HEK293 (cell line): Measurements from ENCODE around the gene BAHD1.

Experiments
- CTCF ChIA-PET: fragments of 350-600 bp; formaldehyde crosslinking; extraction: SDS; loops from one replicate; lab custom pipeline; 2021; ENCODE audit warnings: antibody characterized with exemption; lab: Yijun Ruan, JAX
- POLR2A ChIA-PET: fragments of 300-600 bp; formaldehyde crosslinking; extraction: SDS; loops from one replicate; lab custom pipeline; 2020; ENCODE audit warnings: antibody characterized with exemption, inconsistent platforms; lab: Yijun Ruan, JAX
- H3K27ac ChIP-seq: fragments of 200-500 bp; sonication (Bioruptor generic); 2 replicates; pipeline ENCODE4 v1.5.1; 2014; ENCODE audit warnings: low read depth, low read length, control low read depth, inconsistent platforms; ENCODE audit errors: extremely low read depth
- H3K36me3 ChIP-seq, 2 experiments: fragments of 200-500 bp in 1 of 2; sonication (Bioruptor generic) in 1 of 2; 1 replicate in 1 of 2; 2 replicates in 1 of 2; pipeline ENCODE4 v1.5.1; 2014 to 2017; ENCODE audit warnings: inconsistent platforms in 2 of 2, low read length in 2 of 2; ENCODE audit not compliant: control insufficient read depth in 2 of 2, insufficient read depth in 1 of 2
- H3K4me1 ChIP-seq: fragments of 200-500 bp; sonication (Bioruptor generic); 2 replicates; pipeline ENCODE4 v1.5.1; 2014; ENCODE audit warnings: mild to moderate bottlenecking, low read length, inconsistent platforms; ENCODE audit not compliant: control insufficient read depth, insufficient read depth
- H3K4me3 ChIP-seq: 2 replicates; pipeline ENCODE4 v1.5.1; 2011; ENCODE audit warnings: low read depth, mild to moderate bottlenecking, control low read depth, low read length, moderate library complexity
- H3K9me3 ChIP-seq: fragments of 200-500 bp; sonication (Bioruptor generic); 2 replicates; pipeline ENCODE4 v1.5.1; 2014; ENCODE audit warnings: low read depth, low read length, inconsistent platforms; ENCODE audit not compliant: control insufficient read depth, insufficient read depth
- GLI4 ChIP-seq: fragments of 450-650 bp; formaldehyde crosslinking; IDR thresholded peaks from 2 replicates; pipeline ENCODE4 v1.5.1; 2016; ENCODE audit warnings: missing biosample characterization, missing genetic modification characterization
- GLIS2 ChIP-seq: fragments of 450-650 bp; formaldehyde crosslinking; IDR thresholded peaks from 2 replicates; pipeline ENCODE4 v1.5.1; 2016; ENCODE audit warnings: missing biosample characterization, missing genetic modification characterization
- PATZ1 ChIP-seq: fragments of 450-650 bp; formaldehyde crosslinking; IDR thresholded peaks from 2 replicates; pipeline ENCODE4 v1.5.1; 2016; ENCODE audit warnings: missing biosample characterization, missing genetic modification characterization
- PRDM1 ChIP-seq: fragments of 450-650 bp; formaldehyde crosslinking; IDR thresholded peaks from 2 replicates; pipeline ENCODE4; 2016; ENCODE audit warnings: missing biosample characterization, missing genetic modification characterization
- SALL2 ChIP-seq: fragments of 450-650 bp; formaldehyde crosslinking; IDR thresholded peaks from 2 replicates; pipeline ENCODE4 v1.5.0; 2017; ENCODE audit warnings: missing biosample characterization, mild to moderate bottlenecking, missing genetic modification characterization, borderline replicate concordance
- ZBTB17 ChIP-seq: fragments of 450-650 bp; formaldehyde crosslinking; IDR thresholded peaks from 2 replicates; pipeline ENCODE4 v1.5.1; 2016; ENCODE audit warnings: missing biosample characterization, missing genetic modification characterization
- ZBTB21 ChIP-seq: fragments of 450-650 bp; formaldehyde crosslinking; IDR thresholded peaks from 2 replicates; pipeline ENCODE4 v1.5.1; 2017; ENCODE audit warnings: missing biosample characterization, missing genetic modification characterization
- ZBTB26 ChIP-seq: fragments of 450-650 bp; formaldehyde crosslinking; optimal IDR thresholded peaks from 2 replicates; pipeline ENCODE3; 2016; ENCODE audit warnings: missing biosample characterization, mild to moderate bottlenecking, missing genetic modification characterization
- ZBTB49 ChIP-seq: fragments of 450-650 bp; formaldehyde crosslinking; IDR thresholded peaks from 2 replicates; pipeline ENCODE4 v1.5.1; 2016; ENCODE audit warnings: missing biosample characterization, missing genetic modification characterization, low read depth
- ZBTB6 ChIP-seq: fragments of 450-650 bp; formaldehyde crosslinking; IDR thresholded peaks from 2 replicates; pipeline ENCODE4 v1.5.1; 2017; ENCODE audit warnings: missing biosample characterization, missing genetic modification characterization
- ZFP69B ChIP-seq: fragments of 450-650 bp; formaldehyde crosslinking; IDR thresholded peaks from 2 replicates; pipeline ENCODE4 v1.5.1; 2016; ENCODE audit warnings: missing biosample characterization, missing genetic modification characterization
- ZNF2 ChIP-seq: fragments of 450-650 bp; formaldehyde crosslinking; IDR thresholded peaks from 2 replicates; pipeline ENCODE4 v1.5.1; 2016; ENCODE audit warnings: missing biosample characterization, missing genetic modification characterization
- ZNF23 ChIP-seq: fragments of 450-650 bp; formaldehyde crosslinking; IDR thresholded peaks from 2 replicates; pipeline ENCODE4 v1.5.1; 2016; ENCODE audit warnings: missing biosample characterization, missing genetic modification characterization, borderline replicate concordance
- ZNF366 ChIP-seq: fragments of 450-650 bp; formaldehyde crosslinking; conservative IDR thresholded peaks from 2 replicates; pipeline ENCODE4 v1.5.1; 2016; ENCODE audit warnings: missing biosample characterization, missing genetic modification characterization
- ZNF394 ChIP-seq: fragments of 450-650 bp; formaldehyde crosslinking; IDR thresholded peaks from 2 replicates; pipeline ENCODE4 v1.5.1; 2016; ENCODE audit warnings: missing biosample characterization, missing genetic modification characterization, mild to moderate bottlenecking, moderate library complexity, borderline replicate concordance
- ZNF521 ChIP-seq: fragments of 450-650 bp; formaldehyde crosslinking; IDR thresholded peaks from 2 replicates; pipeline ENCODE4 v1.5.1; 2017; ENCODE audit warnings: missing biosample characterization, mild to moderate bottlenecking, missing genetic modification characterization
- ZNF560 ChIP-seq: fragments of 450-650 bp; formaldehyde crosslinking; IDR thresholded peaks from 2 replicates; pipeline ENCODE4 v1.5.1; 2017; ENCODE audit warnings: missing biosample characterization, missing genetic modification characterization, borderline replicate concordance
- ZNF677 ChIP-seq: fragments of 450-650 bp; IDR thresholded peaks from 2 replicates; pipeline ENCODE4 v1.5.0; 2018; ENCODE audit warnings: missing biosample characterization, mild to moderate bottlenecking, missing genetic modification characterization, moderate library complexity
- ZNF692 ChIP-seq: fragments of 450-650 bp; formaldehyde crosslinking; IDR thresholded peaks from 2 replicates; pipeline ENCODE4 v1.5.1; 2016; ENCODE audit warnings: missing biosample characterization, missing genetic modification characterization
- ZNF747 ChIP-seq: fragments of 450-650 bp; formaldehyde crosslinking; IDR thresholded peaks from 2 replicates; pipeline ENCODE4 v1.5.1; 2016; ENCODE audit warnings: missing biosample characterization, missing genetic modification characterization
- TF ChIP-seq, protein P1 (sequence below): fragments of 450-650 bp; IDR thresholded peaks from 2 replicates; pipeline ENCODE4 v1.5.1; 2018; ENCODE audit warnings: missing biosample characterization, missing genetic modification characterization

The BAHD1 gene

DNA sequence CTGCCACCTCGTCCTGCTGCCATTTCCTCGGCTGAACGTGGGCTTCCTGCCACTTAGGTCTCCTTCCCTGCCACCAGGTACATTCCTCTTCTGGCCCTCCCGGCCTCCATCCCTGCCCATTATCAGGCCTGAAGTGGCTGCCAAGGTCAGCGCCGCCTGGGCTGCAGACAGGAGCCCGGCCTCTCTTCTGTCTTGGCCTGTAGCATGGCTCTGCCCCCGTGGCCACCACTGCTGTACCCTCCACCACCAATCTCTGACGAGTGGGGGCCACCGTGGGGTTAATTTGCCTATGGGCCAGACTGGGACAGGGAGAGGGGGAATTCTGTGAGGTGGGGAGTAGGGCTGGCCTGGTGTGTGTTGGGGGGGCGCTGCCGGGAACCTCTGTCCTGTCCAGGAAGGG is 2.0 kb upstream of the BAHD1 start (continued):
- TF ChIP-seq SALL2 (tag by site-specific recombination) (no peak), ZNF560 (tag by site-specific recombination) (no peak), ZBTB17 (tag by site-specific recombination) (no peak), ZNF521 (tag by site-specific recombination) (no peak), ZNF2 (no peak), ZNF366 (no peak), GLI4 (no peak), ZNF692 (tag by site-specific recombination) (no peak)

DNA sequence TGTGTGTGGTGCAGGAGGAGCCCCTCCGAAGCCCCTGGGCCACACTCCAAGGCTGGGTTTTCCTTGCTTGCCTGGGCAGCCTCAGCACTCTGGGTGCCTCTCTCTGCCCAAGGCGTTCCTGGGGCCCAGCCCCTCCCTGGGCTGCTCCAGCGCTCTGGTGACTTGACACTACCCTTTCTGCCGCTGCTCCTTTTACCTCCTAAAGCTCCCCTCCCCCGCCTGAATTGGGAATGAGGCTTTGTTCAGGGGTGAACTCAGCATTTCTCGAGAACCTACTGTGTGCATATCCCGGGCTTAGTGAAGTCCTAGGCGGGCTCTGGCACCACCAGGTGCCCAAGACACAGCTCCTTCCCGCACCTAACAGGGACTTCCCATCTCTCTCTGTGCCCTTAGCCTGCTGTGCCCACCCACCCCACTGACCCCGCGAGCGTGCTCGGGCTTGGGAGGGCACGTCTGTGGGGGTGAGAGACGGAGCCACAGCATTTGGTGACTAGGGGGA is 1.2 kb upstream of the BAHD1 start:
- peaks cover 9% of the 10 kb centered on the region for H3K4me1 ChIP-seq
- ChIA-PET CTCF (interaction anchor here (1.3 to 1.4 kb wide), 2 partner anchors 17 to 68 kb away, joined by 3 to 6 read pairs; no protein-coding TSS in a partner anchor), POLR2A (interaction anchor here (1.0 to 2.2 kb wide), 3 partner anchors 31 to 159 kb away, joined by 3 to 12 read pairs (median 3); partner anchors contain the start of genes CHST14 and IVD)
- peak overlapping the region; percentile 46; the same call in 1 of the 2 replicates for H3K27ac ChIP-seq
- peak overlapping the region; percentile 42 for H3K4me3 ChIP-seq
- no peaks in the 10 kb centered on the region for H3K9me3 ChIP-seq
- H3K36me3 ChIP-seq, result no peaks in the 10 kb centered on the region
- TF ChIP-seq ZNF394, result peak; percentile 66; the same call in 1 of the 2 replicates
- peak; percentile 35; the same call in 1 of the 2 replicates for TF ChIP-seq PATZ1 (tag by site-specific recombination)
- peak; percentile 56; the same call in 1 of the 2 replicates for TF ChIP-seq ZBTB6 (tag by site-specific recombination)
- TF ChIP-seq ZBTB21 (tag by site-specific recombination), result no peak
- TF ChIP-seq, protein P1, sequence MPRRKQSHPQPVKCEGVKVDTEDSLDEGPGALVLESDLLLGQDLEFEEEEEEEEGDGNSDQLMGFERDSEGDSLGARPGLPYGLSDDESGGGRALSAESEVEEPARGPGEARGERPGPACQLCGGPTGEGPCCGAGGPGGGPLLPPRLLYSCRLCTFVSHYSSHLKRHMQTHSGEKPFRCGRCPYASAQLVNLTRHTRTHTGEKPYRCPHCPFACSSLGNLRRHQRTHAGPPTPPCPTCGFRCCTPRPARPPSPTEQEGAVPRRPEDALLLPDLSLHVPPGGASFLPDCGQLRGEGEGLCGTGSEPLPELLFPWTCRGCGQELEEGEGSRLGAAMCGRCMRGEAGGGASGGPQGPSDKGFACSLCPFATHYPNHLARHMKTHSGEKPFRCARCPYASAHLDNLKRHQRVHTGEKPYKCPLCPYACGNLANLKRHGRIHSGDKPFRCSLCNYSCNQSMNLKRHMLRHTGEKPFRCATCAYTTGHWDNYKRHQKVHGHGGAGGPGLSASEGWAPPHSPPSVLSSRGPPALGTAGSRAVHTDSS, result no peak
- peak; percentile 23 for TF ChIP-seq ZBTB26 (tag by site-specific recombination)
- TF ChIP-seq PRDM1 (tag by site-specific recombination), result no peak
- TF ChIP-seq ZBTB49, result no peak
- no peak for TF ChIP-seq ZNF23
- TF ChIP-seq ZFP69B (tag by site-specific recombination), result no peak
- no peak for TF ChIP-seq ZNF747 (tag by site-specific recombination)
- TF ChIP-seq ZNF677 (tag by site-specific recombination), result no peak
- peak; percentile 62 for TF ChIP-seq GLIS2 (tag by site-specific recombination)
